Sigmoid colon (tissue), 7 donors: Measurements from ENCODE around the gene ZNF844. TPM values are rescaled to one million over a fixed set of nuclear protein-coding genes. Genes with fewer than 3 reads are reported as not detected.

Experiments
- DNase-seq: peaks from one replicate; pipeline ENCODE4 v3.0.0-alpha.2; 2019
- H3K27ac ChIP-seq, 4 donors: fragments of 200-600 bp; sonication (generic); one replicate each; pipeline ENCODE4 v1.5.1; 2016 to 2019; ENCODE audit warnings: mild to moderate bottlenecking in 1 of 4
- H3K27me3 ChIP-seq, 3 donors: fragments of 200-600 bp; sonication (generic); one replicate each; pipeline ENCODE4 v1.5.1; 2019; ENCODE audit warnings: mild to moderate bottlenecking in 1 of 3
- H3K36me3 ChIP-seq, 4 donors: fragments of 200-600 bp; sonication (generic); one replicate each; pipeline ENCODE4 v1.5.1; 2016 to 2019
- H3K4me1 ChIP-seq, 4 donors: fragments of 200-600 bp; sonication (generic); one replicate each; pipeline ENCODE4 v1.5.1; 2017 to 2019
- H3K4me3 ChIP-seq, 4 donors: fragments of 200-600 bp; sonication (generic); one replicate each; pipeline ENCODE4 v1.5.1; 2017 to 2019; ENCODE audit warnings: mild to moderate bottlenecking in 2 of 4, moderate library complexity in 1 of 4
- H3K9me3 ChIP-seq, 4 donors: fragments of 200-600 bp in 3 of 4; sonication (generic) in 3 of 4; one replicate each; pipeline versions ENCODE4 v1.5.1 to v1.6.1; 2013 to 2019
- CTCF ChIP-seq, 4 experiments: fragments of 450-650 bp in 3 of 4; fragments of 200-600 bp in 1 of 4; IDR thresholded peaks; one replicate each; pipeline ENCODE4 v1.5.1; 2016 to 2019; ENCODE audit warnings: antibody characterized with exemption in 4 of 4, mild to moderate bottlenecking in 3 of 4, moderate library complexity in 2 of 4
- EP300 ChIP-seq, 4 donors: sonication (generic); formaldehyde crosslinking; IDR thresholded peaks; one replicate each; pipeline ENCODE4 v1.6.1; 2017; ENCODE audit warnings: antibody characterized with exemption in 4 of 4
- POLR2A ChIP-seq, 2 donors: fragments of 450-650 bp; IDR thresholded peaks; one replicate each; pipeline ENCODE4 v1.6.1; 2016; ENCODE audit warnings: antibody characterized with exemption in 2 of 2, mild to moderate bottlenecking in 2 of 2, moderate library complexity in 2 of 2
- POLR2AphosphoS5 ChIP-seq, 4 donors: sonication (generic); formaldehyde crosslinking; IDR thresholded peaks; one replicate each; pipeline ENCODE4 v1.6.1; 2017; ENCODE audit warnings: antibody characterized with exemption in 4 of 4
- WGBS, 2 donors: extraction: QIAGEN DNeasy Blood & Tissue Kit; methylation state at CpG; one replicate each; pipeline ENCODE4 v1.1.7; 2013; 5-methylcytosine and 5-hydroxymethylcytosine counted together
- intact Hi-C: fragments of 100-400 bp; cut with DNase I; formaldehyde crosslinking; loops from one replicate; pipeline ENCODE4 v1.15.1; 2023
- polyA plus RNA-seq, 3 donors: library from polyadenylated mRNA; stranded (reverse); fragments of 200-250 nt; gene quantifications; one replicate each; pipeline ENCODE4 v1.2.3, GENCODE V29; 2013
- small RNA-seq, 3 donors: library from RNA; depleted of rRNA; stranded (forward); fragments of <200 nt; gene quantifications; one replicate each; pipeline ENCODE3, GENCODE V24; 2016
- total RNA-seq, 4 donors: library from RNA; depleted of rRNA; stranded (reverse); fragments of >200 nt; gene quantifications; one replicate each; pipeline ENCODE4 v1.1.0, GENCODE V29; 2016
- donor health status: healthy with polysubstance abuse.
- donor health status: Bipolar disorder and iron deficiency.
- donor health status: healthy.

Gene ZNF844
- total and polyA plus RNA-seq, 7 donors, result 2.4 to 13.2 (median 6.8) TPM

- WGBS, 2 donors, result 80 to 86% methylated on average over 33 of the region's 33 CpGs
- peaks cover 0 to 4% (median 0%) of the 10 kb centered on the region in 4 donors for H3K9me3 ChIP-seq
- peaks cover 0 to 9% (median 3%) of the 10 kb centered on the region in 4 donors for H3K36me3 ChIP-seq
- DNase-seq, result no peak
- intact Hi-C loops, result no loop called here
- H3K27me3 ChIP-seq, result no peaks in the 10 kb centered on the region
- TF ChIP-seq POLR2A (IDR thresholded peaks at IDR 0.05) (no peak), EP300 (IDR thresholded peaks at IDR 0.05) (no peak), CTCF (IDR thresholded peaks at IDR 0.05) (no peak), POLR2AphosphoS5 (IDR thresholded peaks at IDR 0.05) (no peak)
- H3K4me1 ChIP-seq, result no peaks in the 10 kb centered on the region
- H3K4me3 ChIP-seq, result no peak overlapping the region
- no peak overlapping the region for H3K27ac ChIP-seq
Observed at GRCh38 chr19:12117201-12117970, 52.9 kb downstream of the ZNF844 start.

GRCh38 chr19:12126707-12127106, 62.2 kb downstream of the ZNF844 start:
- H3K4me3 ChIP-seq, result no peak overlapping the region
- peak in 3 of 4 experiments; percentile 26 to 53 (median 29) for TF ChIP-seq CTCF (IDR thresholded peaks at IDR 0.05)
- TF ChIP-seq POLR2A (IDR thresholded peaks at IDR 0.05), result no peak
- H3K27me3 ChIP-seq, result no peaks in the 10 kb centered on the region
- intact Hi-C loops, result no loop called here
- H3K9me3 ChIP-seq, result peaks cover 0 to 4% (median under 1%) of the 10 kb centered on the region in 4 donors
- peaks cover 0 to 3% (median 0%) of the 10 kb centered on the region in 4 donors for H3K36me3 ChIP-seq
- H3K27ac ChIP-seq, result no peak overlapping the region
- H3K4me1 ChIP-seq, result no peaks in the 10 kb centered on the region
- 35 to 36% methylated on average over 2 of the region's 2 CpGs for WGBS, 2 donors
- DNase-seq, result no peak

Small RNAs within 50 kb of the gene (small RNA-seq; reads per million reads assigned to genes)
- gene RF00019 (0 reads per million in 3 donors), gene RNA5SP465 (0 reads per million in 3 donors), gene RNA5SP466 (0 reads per million in 3 donors), gene RNA5SP467 (0 reads per million in 3 donors)

Other genes starting within 250 kb of the ZNF844 start
- gene ZNF439, start 216.0 kb upstream of the ZNF844 start, total RNA-seq, result 1 to 10 TPM; 4.8 to 8.6 (median 6.5) TPM
- 1 to 10 TPM; 2.4 to 5.9 (median 3.9) TPM for gene ZNF439, start 216.0 kb upstream of the ZNF844 start, polyA plus RNA-seq
- 10 to 100 TPM in 3 of 4 donors, 1 to 10 TPM in 1; 9.2 to 23.2 (median 18.3) TPM for gene ZNF69, start 176.9 kb upstream of the ZNF844 start, total RNA-seq
- 1 to 10 TPM; 7.6 to 9.6 (median 7.8) TPM for gene ZNF69, start 176.9 kb upstream of the ZNF844 start, polyA plus RNA-seq
- 10 to 100 TPM; 13.7 to 19.7 (median 15.0) TPM for gene ZNF700, start 139.6 kb upstream of the ZNF844 start, total RNA-seq
- 10 to 100 TPM in 1 of 3 donors, 1 to 10 TPM in 2; 4.8 to 12.7 (median 5.8) TPM for gene ZNF700, start 139.6 kb upstream of the ZNF844 start, polyA plus RNA-seq
- 10 to 100 TPM in 1 of 4 donors, 1 to 10 TPM in 3; 2.3 to 11.9 (median 3.3) TPM for gene ZNF763, start 99.7 kb upstream of the ZNF844 start, total RNA-seq
- gene ZNF763, start 99.7 kb upstream of the ZNF844 start, polyA plus RNA-seq, result 1 to 10 TPM; 3.3 to 4.2 (median 3.9) TPM
- 10 to 100 TPM in 1 of 4 donors, 1 to 10 TPM in 3; 2.5 to 16.9 (median 4.4) TPM for gene ZNF433, start 29.1 kb upstream of the ZNF844 start, total RNA-seq
- gene ZNF433, start 29.1 kb upstream of the ZNF844 start, polyA plus RNA-seq, result 1 to 10 TPM; 1.2 to 3.2 (median 2.1) TPM
- gene ZNF878, start 11.8 kb upstream of the ZNF844 start, total RNA-seq, result under 1 TPM in 2 of 4 donors, not detected in 2; 0.49 to 0.54 TPM
- under 1 TPM in 1 of 3 donors, not detected in 2; 0.13 TPM for gene ZNF878, start 11.8 kb upstream of the ZNF844 start, polyA plus RNA-seq
- gene ZNF20, start 75.6 kb downstream of the ZNF844 start, total RNA-seq, result 1 to 10 TPM; 2.2 to 8.0 (median 2.6) TPM
- 1 to 10 TPM; 3.2 to 9.9 (median 9.6) TPM for gene ZNF20, start 75.6 kb downstream of the ZNF844 start, polyA plus RNA-seq
- gene ZNF625, start 92.0 kb downstream of the ZNF844 start, total RNA-seq, result 1 to 10 TPM; 5.0 to 8.0 (median 6.9) TPM
- gene ZNF625, start 92.0 kb downstream of the ZNF844 start, polyA plus RNA-seq, result 1 to 10 TPM in 2 of 3 donors, not detected in 1; 1.7 to 1.8 TPM
- gene ZNF136, start 98.4 kb downstream of the ZNF844 start, total RNA-seq, result 10 to 100 TPM in 2 of 4 donors, 1 to 10 TPM in 2; 9.2 to 15.5 (median 10.1) TPM
- gene ZNF136, start 98.4 kb downstream of the ZNF844 start, polyA plus RNA-seq, result 1 to 10 TPM; 1.6 to 4.7 (median 3.6) TPM
- gene ZNF44, start 230.2 kb downstream of the ZNF844 start, total RNA-seq, result 10 to 100 TPM in 2 of 4 donors, 1 to 10 TPM in 2; 6.4 to 16.3 (median 11.2) TPM
- gene ZNF44, start 230.2 kb downstream of the ZNF844 start, polyA plus RNA-seq, result 10 to 100 TPM in 1 of 3 donors, 1 to 10 TPM in 2; 7.2 to 12.3 (median 7.9) TPM